BJ (cell line): ENCODE data around the gene MMP2. TPM values are rescaled to one million over a fixed set of nuclear protein-coding genes. Genes with fewer than 3 reads are reported as not detected.

Source experiments
- CTCF ChIA-PET: fragments of 350-600 bp; formaldehyde crosslinking; extraction: SDS; loops from one replicate; lab custom pipeline; 2021; ENCODE audit warnings: antibody characterized with exemption, inconsistent platforms; lab: Yijun Ruan, JAX
- POLR2A ChIA-PET: fragments of 300-600 bp; sonication (Branson Sonifier 250); formaldehyde crosslinking; extraction: SDS; loops from one replicate; lab custom pipeline; 2021; ENCODE audit warnings: antibody characterized with exemption; lab: Charles Lee
- DNase-seq: peaks from one replicate; pipeline ENCODE4 v3.0.0-alpha.2; 2011; ENCODE audit warnings: low read depth
- H3K27me3 ChIP-seq: 2 replicates; pipeline ENCODE4 v1.6.0; 2011; ENCODE audit warnings: low read length; ENCODE audit not compliant: control insufficient read depth, insufficient read depth
- H3K36me3 ChIP-seq: 2 replicates; pipeline ENCODE4 v1.5.1; 2011; ENCODE audit warnings: low read length; ENCODE audit not compliant: control insufficient read depth, insufficient read depth
- H3K4me3 ChIP-seq: 2 replicates; pipeline ENCODE4 v1.5.1; 2011; ENCODE audit warnings: low read depth, mild to moderate bottlenecking, control low read depth, low read length
- polyA plus RNA-seq: library from polyadenylated mRNA; depleted of rRNA; stranded (reverse); fragments of >200 nt; gene quantifications from 2 replicates; pipeline ENCODE4 v1.2.3, GENCODE V29; 2011
- TF ChIP-seq, protein P1 (sequence below): IDR thresholded peaks from 2 replicates; pipeline ENCODE4 v1.5.1; 2011; ENCODE audit warnings: low read depth, mild to moderate bottlenecking, control low read depth, inconsistent platforms, low read length, moderate library complexity; ENCODE audit not compliant: insufficient read depth

The MMP2 gene
- polyA plus RNA-seq, 1 experiment, result 1,609 TPM

DNA sequence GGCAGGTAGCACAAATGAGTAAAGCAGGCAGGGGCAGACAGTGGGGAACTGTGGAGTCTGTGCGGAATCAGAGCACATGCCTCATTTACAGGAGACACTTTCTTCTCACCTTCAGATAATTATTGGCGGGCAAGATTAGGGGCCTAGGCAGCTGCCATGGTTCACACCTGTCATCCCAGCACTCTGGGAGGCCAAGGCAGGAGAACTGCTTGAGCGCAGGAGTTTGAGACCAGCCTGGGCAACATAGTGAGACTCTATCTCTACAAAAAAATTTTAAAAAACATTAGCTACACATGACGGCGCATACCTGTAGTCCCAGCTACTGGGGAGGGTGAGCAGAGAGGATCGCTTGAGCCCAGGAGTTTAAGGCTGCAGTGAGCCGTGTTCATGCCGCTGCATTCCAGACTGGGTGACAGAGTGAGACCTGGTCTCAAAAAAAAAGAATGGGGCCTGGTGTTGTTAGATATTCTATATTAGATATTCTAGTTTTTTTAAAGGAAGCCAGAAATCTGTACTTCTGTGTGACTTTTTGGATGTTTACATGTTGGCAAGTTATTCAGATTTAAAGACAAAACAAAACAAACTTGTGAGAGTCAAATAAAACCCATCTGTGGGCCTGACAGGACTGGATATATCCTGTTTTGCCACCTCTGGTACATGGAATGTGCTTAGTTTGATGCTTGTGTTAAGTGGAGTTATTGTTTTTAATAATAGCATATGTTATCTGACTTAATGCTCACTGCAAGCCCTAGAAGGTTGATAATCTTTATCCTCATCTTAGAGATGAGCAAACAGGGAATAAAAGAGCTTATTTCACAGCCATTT is 24.9 kb downstream of the MMP2 start:
- DNase-seq, result no peak
- CTCF ChIA-PET, result interaction anchor here (5.1 kb wide), 1 partner anchor 38 kb away, joined by 30 read pairs; no protein-coding TSS in a partner anchor
- H3K36me3 ChIP-seq, result peaks cover 39% of the 10 kb centered on the region
- no peaks in the 10 kb centered on the region for H3K27me3 ChIP-seq
- TF ChIP-seq, protein P1, sequence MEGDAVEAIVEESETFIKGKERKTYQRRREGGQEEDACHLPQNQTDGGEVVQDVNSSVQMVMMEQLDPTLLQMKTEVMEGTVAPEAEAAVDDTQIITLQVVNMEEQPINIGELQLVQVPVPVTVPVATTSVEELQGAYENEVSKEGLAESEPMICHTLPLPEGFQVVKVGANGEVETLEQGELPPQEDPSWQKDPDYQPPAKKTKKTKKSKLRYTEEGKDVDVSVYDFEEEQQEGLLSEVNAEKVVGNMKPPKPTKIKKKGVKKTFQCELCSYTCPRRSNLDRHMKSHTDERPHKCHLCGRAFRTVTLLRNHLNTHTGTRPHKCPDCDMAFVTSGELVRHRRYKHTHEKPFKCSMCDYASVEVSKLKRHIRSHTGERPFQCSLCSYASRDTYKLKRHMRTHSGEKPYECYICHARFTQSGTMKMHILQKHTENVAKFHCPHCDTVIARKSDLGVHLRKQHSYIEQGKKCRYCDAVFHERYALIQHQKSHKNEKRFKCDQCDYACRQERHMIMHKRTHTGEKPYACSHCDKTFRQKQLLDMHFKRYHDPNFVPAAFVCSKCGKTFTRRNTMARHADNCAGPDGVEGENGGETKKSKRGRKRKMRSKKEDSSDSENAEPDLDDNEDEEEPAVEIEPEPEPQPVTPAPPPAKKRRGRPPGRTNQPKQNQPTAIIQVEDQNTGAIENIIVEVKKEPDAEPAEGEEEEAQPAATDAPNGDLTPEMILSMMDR, result no peak
- POLR2A ChIA-PET, result interaction anchor here (1.0 kb wide), 1 partner anchor 9 kb away, joined by 10 read pairs; no protein-coding TSS in a partner anchor
- no peak overlapping the region for H3K4me3 ChIP-seq

DNA sequence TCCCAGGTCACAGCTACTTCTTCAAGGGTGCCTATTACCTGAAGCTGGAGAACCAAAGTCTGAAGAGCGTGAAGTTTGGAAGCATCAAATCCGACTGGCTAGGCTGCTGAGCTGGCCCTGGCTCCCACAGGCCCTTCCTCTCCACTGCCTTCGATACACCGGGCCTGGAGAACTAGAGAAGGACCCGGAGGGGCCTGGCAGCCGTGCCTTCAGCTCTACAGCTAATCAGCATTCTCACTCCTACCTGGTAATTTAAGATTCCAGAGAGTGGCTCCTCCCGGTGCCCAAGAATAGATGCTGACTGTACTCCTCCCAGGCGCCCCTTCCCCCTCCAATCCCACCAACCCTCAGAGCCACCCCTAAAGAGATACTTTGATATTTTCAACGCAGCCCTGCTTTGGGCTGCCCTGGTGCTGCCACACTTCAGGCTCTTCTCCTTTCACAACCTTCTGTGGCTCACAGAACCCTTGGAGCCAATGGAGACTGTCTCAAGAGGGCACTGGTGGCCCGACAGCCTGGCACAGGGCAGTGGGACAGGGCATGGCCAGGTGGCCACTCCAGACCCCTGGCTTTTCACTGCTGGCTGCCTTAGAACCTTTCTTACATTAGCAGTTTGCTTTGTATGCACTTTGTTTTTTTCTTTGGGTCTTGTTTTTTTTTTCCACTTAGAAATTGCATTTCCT is 26.5 kb downstream of the MMP2 start:
- TF ChIP-seq, protein P1, result no peak
- H3K27me3 ChIP-seq, result no peaks in the 10 kb centered on the region
- ChIA-PET POLR2A (no interaction called here), CTCF (interaction anchor here (5.1 kb wide), 1 partner anchor 40 kb away, joined by 30 read pairs; no protein-coding TSS in a partner anchor)
- H3K4me3 ChIP-seq, result no peak overlapping the region
- no peak for DNase-seq
- H3K36me3 ChIP-seq, result peaks cover 39% of the 10 kb centered on the region

DNA sequence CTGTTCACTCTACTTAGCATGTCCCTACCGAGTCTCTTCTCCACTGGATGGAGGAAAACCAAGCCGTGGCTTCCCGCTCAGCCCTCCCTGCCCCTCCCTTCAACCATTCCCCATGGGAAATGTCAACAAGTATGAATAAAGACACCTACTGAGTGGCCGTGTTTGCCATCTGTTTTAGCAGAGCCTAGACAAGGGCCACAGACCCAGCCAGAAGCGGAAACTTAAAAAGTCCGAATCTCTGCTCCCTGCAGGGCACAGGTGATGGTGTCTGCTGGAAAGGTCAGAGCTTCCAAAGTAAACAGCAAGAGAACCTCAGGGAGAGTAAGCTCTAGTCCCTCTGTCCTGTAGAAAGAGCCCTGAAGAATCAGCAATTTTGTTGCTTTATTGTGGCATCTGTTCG is 27.1 kb downstream of the MMP2 start:
- Histone ChIP-seq H3K4me3 (no peak overlapping the region), H3K36me3 (peaks cover 38% of the 10 kb centered on the region), H3K27me3 (no peaks in the 10 kb centered on the region)
- ChIA-PET CTCF (interaction anchor here (1.4 kb wide), 1 partner anchor 41 kb away, joined by 6 read pairs; no protein-coding TSS in a partner anchor), POLR2A (no interaction called here)
- TF ChIP-seq, protein P1, result no peak
- no peak for DNase-seq

- CTCF ChIA-PET, result interaction anchor here (1.4 kb wide), 1 partner anchor 42 kb away, joined by 6 read pairs; no protein-coding TSS in a partner anchor
- DNase-seq, result no peak
- TF ChIP-seq, protein P1, result no peak
- Histone ChIP-seq H3K36me3 (peaks cover 34% of the 10 kb centered on the region), H3K4me3 (no peak overlapping the region), H3K27me3 (no peaks in the 10 kb centered on the region)
- POLR2A ChIA-PET, result no interaction called here
These were observed 27.7 kb downstream of the MMP2 start for GRCh38 chr16:55506708-55507107.

- ChIA-PET POLR2A (no interaction called here), CTCF (no interaction called here)
- no peak overlapping the region for H3K4me3 ChIP-seq
- TF ChIP-seq, protein P1, result no peak
- no peak for DNase-seq
- H3K36me3 ChIP-seq, result peaks cover 26% of the 10 kb centered on the region
- H3K27me3 ChIP-seq, result no peaks in the 10 kb centered on the region
These were observed 29.4 kb downstream of the MMP2 start for GRCh38 chr16:55508271-55508921.
